SJSA1 (cell line): ENCODE results near the gene CSTF3. TPM values are rescaled to one million over a fixed set of nuclear protein-coding genes. Genes with fewer than 3 reads are reported as not detected.

Experiments used
- DNase-seq, 2 experiments: peaks; one replicate each; pipeline ENCODE4 v3.0.0-alpha.2; 2015 to 2020; ENCODE audit warnings: low spot score in 2 of 2, low read depth in 1 of 2
- H3K27ac ChIP-seq: fragments of 250-450 bp; sonication (Bioruptor Pico); 2 replicates; pipeline ENCODE4 v1.5.1; 2020; ENCODE audit warnings: mild to moderate bottlenecking, moderate library complexity
- H3K27me3 ChIP-seq: fragments of 250-450 bp; sonication (Bioruptor Pico); replicated peaks from 2 replicates; pipeline ENCODE4 v1.5.1; 2020; ENCODE audit warnings: mild to moderate bottlenecking, moderate library complexity
- H3K36me3 ChIP-seq: fragments of 250-450 bp; sonication (Bioruptor Pico); 2 replicates; pipeline ENCODE4 v1.5.1; 2020; ENCODE audit warnings: mild to moderate bottlenecking
- H3K4me1 ChIP-seq: fragments of 250-450 bp; sonication (Bioruptor Pico); replicated peaks from 2 replicates; pipeline ENCODE4 v1.6.1; 2021; ENCODE audit warnings: mild to moderate bottlenecking
- H3K4me3 ChIP-seq: fragments of 250-450 bp; sonication (Bioruptor Pico); 2 replicates; pipeline ENCODE4 v1.5.1; 2020; ENCODE audit warnings: mild to moderate bottlenecking
- H3K9me3 ChIP-seq: fragments of 250-450 bp; sonication (Bioruptor Pico); replicated peaks from 2 replicates; pipeline ENCODE4 v1.5.1; 2020; ENCODE audit warnings: mild to moderate bottlenecking
- total RNA-seq: library from RNA; depleted of rRNA; stranded (reverse); fragments of >200 nt; shearing (Covaris generic); gene quantifications from 2 replicates; pipeline ENCODE4 v1.2.3, GENCODE V29; 2014; rRNA removed

CSTF3 gene
- total RNA-seq, 1 experiment from 2014 or later: 26.5 TPM

DNA sequence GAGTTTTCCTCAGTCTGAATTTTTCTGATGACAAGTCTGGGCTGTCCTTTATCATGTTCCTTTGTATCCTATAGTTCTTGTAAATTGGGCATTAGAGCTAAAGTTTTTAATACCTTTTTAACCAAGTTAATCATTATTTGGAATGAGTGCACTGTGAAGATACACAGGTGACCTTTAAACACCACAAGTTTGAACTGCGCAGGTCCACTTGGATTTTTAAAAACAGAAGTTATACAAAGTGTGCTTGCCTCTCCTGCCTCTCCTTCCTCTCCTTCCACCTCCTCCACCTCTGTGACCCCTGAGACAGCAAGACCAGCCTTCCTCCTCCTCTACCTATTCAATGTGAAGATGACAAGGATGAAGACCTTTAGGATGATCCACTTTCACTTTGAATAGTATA, 126.3 kb downstream of the CSTF3 start:
- no peaks in the 10 kb centered on the region for H3K27me3 ChIP-seq
- no peaks in the 10 kb centered on the region for H3K4me1 ChIP-seq
- H3K4me3 ChIP-seq: no peak overlapping the region
- DNase-seq: no peak
- H3K27ac ChIP-seq: no peak overlapping the region
- H3K36me3 ChIP-seq: peaks cover 26% of the 10 kb centered on the region
- H3K9me3 ChIP-seq: no peaks in the 10 kb centered on the region

Other genes with a start within 250 kb of the CSTF3 start
- gene DEPDC7, start 145.6 kb downstream of the CSTF3 start, total RNA-seq: 15.0 and 22.5 TPM in 2 replicates
- gene TCP11L1, start 121.9 kb downstream of the CSTF3 start, total RNA-seq: 24.5 and 26.4 TPM in 2 replicates
- gene HIPK3, start 95.9 kb upstream of the CSTF3 start, total RNA-seq: 42.9 and 58.6 TPM in 2 replicates
- 0.34 TPM in 1 of 2 replicates, not detected in the other for gene KIAA1549L, start 214.6 kb upstream of the CSTF3 start, total RNA-seq